Medulla oblongata (tissue), 1 donor: ENCODE measurements around the gene WDR89.
"Not testable (repeated sequence)": the region's sequence is repeated elsewhere in the genome, so short reads cannot be mapped to it uniquely, and the experiment has no call there.

ENCODE experiments used
- DNase-seq: peaks from one replicate; pipeline ENCODE4 v3.0.0-alpha.2; 2015; ENCODE audit errors: extremely low spot score

The WDR89 gene

GRCh38 chr14:63596998-63597658, 44.5 kb downstream of the WDR89 start:
- no peak for DNase-seq

- DNase-seq, result no peak
These were observed 47.0 kb downstream of the WDR89 start for GRCh38 chr14:63594455-63595372.

GRCh38 chr14:63583046-63583445, 58.6 kb downstream of the WDR89 start:
- DNase-seq, result not testable (repeated sequence)

GRCh38 chr14:63581491-63581890, 60.2 kb downstream of the WDR89 start:
- DNase-seq, result no peak

GRCh38 chr14:63578300-63578699, 63.4 kb downstream of the WDR89 start:
- DNase-seq, result no peak

- no peak for DNase-seq
These were observed 68.1 kb downstream of the WDR89 start for GRCh38 chr14:63573581-63573980.

GRCh38 chr14:63565448-63565847, 76.2 kb downstream of the WDR89 start:
- no peak for DNase-seq

- no peak for DNase-seq
These were observed 77.4 kb downstream of the WDR89 start for GRCh38 chr14:63564318-63564717.

- DNase-seq, result no peak
These were observed 78.2 kb downstream of the WDR89 start for GRCh38 chr14:63563370-63564026.

GRCh38 chr14:63562405-63562804, 79.3 kb downstream of the WDR89 start:
- no peak for DNase-seq

- DNase-seq, result no peak
These were observed 86.1 kb downstream of the WDR89 start for GRCh38 chr14:63555572-63555971.

- no peak for DNase-seq
These were observed 90.3 kb downstream of the WDR89 start for GRCh38 chr14:63551332-63551731.

- DNase-seq, result no peak
These were observed 93.8 kb downstream of the WDR89 start for GRCh38 chr14:63547798-63548335.
